ENCODE data around the gene THBS1. TPM values are rescaled to one million over a fixed set of nuclear protein-coding genes. Genes with fewer than 3 reads are reported as not detected.

The THBS1 gene
- total RNA-seq, 3 donors from 2014 or later, result 1.3 to 2.8 (median 2.0) TPM

- peaks cover 9% of the 10 kb centered on the region for H3K4me1 Mint-ChIP-seq (ENCODE audit: low read depth)
- no peaks in the 10 kb centered on the region for H3K36me3 Mint-ChIP-seq (ENCODE audit: insufficient read depth)
- DNase-seq, result no peak
- no peaks in the 10 kb centered on the region for H3K9me3 Mint-ChIP-seq
- no peak overlapping the region for H3K4me3 Mint-ChIP-seq
- H3K27me3 Mint-ChIP-seq (ENCODE audit: low read depth), result no peaks in the 10 kb centered on the region
- ATAC-seq, result no peak
These were observed 8.4 kb downstream of the THBS1 start for GRCh38 chr15:39589193-39589814.

- Mint-ChIP-seq H3K4me1 (ENCODE audit: low read depth) (peaks cover 9% of the 10 kb centered on the region), H3K36me3 (ENCODE audit: insufficient read depth) (no peaks in the 10 kb centered on the region), H3K27me3 (ENCODE audit: low read depth) (no peaks in the 10 kb centered on the region), H3K9me3 (no peaks in the 10 kb centered on the region), H3K4me3 (no peak overlapping the region)
- no peak for DNase-seq
- no peak for ATAC-seq
These were observed 9.2 kb downstream of the THBS1 start for GRCh38 chr15:39589815-39590644.

- peaks cover 6% of the 10 kb centered on the region for H3K4me1 Mint-ChIP-seq (ENCODE audit: low read depth)
- H3K27me3 Mint-ChIP-seq (ENCODE audit: low read depth), result no peaks in the 10 kb centered on the region
- ATAC-seq (no peak), DNase-seq (no peak)
- H3K9me3 Mint-ChIP-seq, result no peaks in the 10 kb centered on the region
- no peaks in the 10 kb centered on the region for H3K36me3 Mint-ChIP-seq (ENCODE audit: insufficient read depth)
- H3K4me3 Mint-ChIP-seq, result no peak overlapping the region
These were observed 10.4 kb downstream of the THBS1 start for GRCh38 chr15:39591141-39591895.

- H3K4me3 Mint-ChIP-seq, result no peak overlapping the region
- DNase-seq, result no peak
- ATAC-seq, result no peak
- H3K36me3 Mint-ChIP-seq (ENCODE audit: insufficient read depth), result no peaks in the 10 kb centered on the region
- no peaks in the 10 kb centered on the region for H3K27me3 Mint-ChIP-seq (ENCODE audit: low read depth)
- H3K4me1 Mint-ChIP-seq (ENCODE audit: low read depth), result peaks cover 6% of the 10 kb centered on the region
- H3K9me3 Mint-ChIP-seq, result no peaks in the 10 kb centered on the region
These were observed 11.0 kb downstream of the THBS1 start for GRCh38 chr15:39591896-39592315.

GRCh38 chr15:39592500-39592899 is 11.6 kb downstream of the THBS1 start:
- DNase-seq, result no peak
- ATAC-seq, result no peak
- Mint-ChIP-seq H3K4me3 (no peak overlapping the region), H3K9me3 (no peaks in the 10 kb centered on the region), H3K27me3 (ENCODE audit: low read depth) (no peaks in the 10 kb centered on the region), H3K4me1 (ENCODE audit: low read depth) (peaks cover 6% of the 10 kb centered on the region), H3K36me3 (ENCODE audit: insufficient read depth) (no peaks in the 10 kb centered on the region)

GRCh38 chr15:39593071-39593655 is 12.3 kb downstream of the THBS1 start:
- peaks cover 3% of the 10 kb centered on the region for H3K36me3 Mint-ChIP-seq (ENCODE audit: insufficient read depth)
- H3K9me3 Mint-ChIP-seq, result no peaks in the 10 kb centered on the region
- no peak overlapping the region for H3K4me3 Mint-ChIP-seq
- no peak for DNase-seq
- H3K4me1 Mint-ChIP-seq (ENCODE audit: low read depth), result peaks cover 6% of the 10 kb centered on the region
- ATAC-seq, result no peak
- no peaks in the 10 kb centered on the region for H3K27me3 Mint-ChIP-seq (ENCODE audit: low read depth)

GRCh38 chr15:39593656-39594445 is 13.0 kb downstream of the THBS1 start:
- H3K4me3 Mint-ChIP-seq, result no peak overlapping the region
- no peaks in the 10 kb centered on the region for H3K27me3 Mint-ChIP-seq (ENCODE audit: low read depth)
- no peaks in the 10 kb centered on the region for H3K9me3 Mint-ChIP-seq
- DNase-seq (no peak), ATAC-seq (peak; percentile 23 to 35)
- H3K4me1 Mint-ChIP-seq (ENCODE audit: low read depth), result peaks cover 6% of the 10 kb centered on the region
- peaks cover 3% of the 10 kb centered on the region for H3K36me3 Mint-ChIP-seq (ENCODE audit: insufficient read depth)

- H3K27me3 Mint-ChIP-seq (ENCODE audit: low read depth), result no peaks in the 10 kb centered on the region
- DNase-seq (no peak), ATAC-seq (no peak)
- no peak overlapping the region for H3K4me3 Mint-ChIP-seq
- H3K9me3 Mint-ChIP-seq, result no peaks in the 10 kb centered on the region
- H3K4me1 Mint-ChIP-seq (ENCODE audit: low read depth), result peaks cover 6% of the 10 kb centered on the region
- H3K36me3 Mint-ChIP-seq (ENCODE audit: insufficient read depth), result peaks cover 3% of the 10 kb centered on the region
These were observed 13.8 kb downstream of the THBS1 start for GRCh38 chr15:39594446-39595337.

- ATAC-seq (no peak), DNase-seq (no peak)
- peaks cover 3% of the 10 kb centered on the region for H3K36me3 Mint-ChIP-seq (ENCODE audit: insufficient read depth)
- no peaks in the 10 kb centered on the region for H3K27me3 Mint-ChIP-seq (ENCODE audit: low read depth)
- no peak overlapping the region for H3K4me3 Mint-ChIP-seq
- no peaks in the 10 kb centered on the region for H3K9me3 Mint-ChIP-seq
- peaks cover 6% of the 10 kb centered on the region for H3K4me1 Mint-ChIP-seq (ENCODE audit: low read depth)
These were observed 14.7 kb downstream of the THBS1 start for GRCh38 chr15:39595338-39596221.

GRCh38 chr15:39596358-39597051 is 15.6 kb downstream of the THBS1 start:
- ATAC-seq (no peak), DNase-seq (no peak)
- H3K4me1 Mint-ChIP-seq (ENCODE audit: low read depth), result peaks cover 6% of the 10 kb centered on the region
- H3K27me3 Mint-ChIP-seq (ENCODE audit: low read depth), result no peaks in the 10 kb centered on the region
- H3K36me3 Mint-ChIP-seq (ENCODE audit: insufficient read depth), result peaks cover 3% of the 10 kb centered on the region
- no peaks in the 10 kb centered on the region for H3K9me3 Mint-ChIP-seq
- no peak overlapping the region for H3K4me3 Mint-ChIP-seq

- no peaks in the 10 kb centered on the region for H3K9me3 Mint-ChIP-seq
- H3K36me3 Mint-ChIP-seq (ENCODE audit: insufficient read depth), result peaks cover 3% of the 10 kb centered on the region
- peaks cover 6% of the 10 kb centered on the region for H3K4me1 Mint-ChIP-seq (ENCODE audit: low read depth)
- H3K27me3 Mint-ChIP-seq (ENCODE audit: low read depth), result no peaks in the 10 kb centered on the region
- DNase-seq, result no peak
- no peak overlapping the region for H3K4me3 Mint-ChIP-seq
- no peak for ATAC-seq
These were observed 16.5 kb downstream of the THBS1 start for GRCh38 chr15:39597336-39597735.

GRCh38 chr15:39597751-39598185 is 16.9 kb downstream of the THBS1 start:
- Mint-ChIP-seq H3K27me3 (ENCODE audit: low read depth) (no peaks in the 10 kb centered on the region), H3K4me1 (ENCODE audit: low read depth) (peaks cover 6% of the 10 kb centered on the region), H3K9me3 (no peaks in the 10 kb centered on the region), H3K36me3 (ENCODE audit: insufficient read depth) (peaks cover 3% of the 10 kb centered on the region), H3K4me3 (no peak overlapping the region)
- DNase-seq (no peak), ATAC-seq (no peak)
